ENCODE data around the gene KCNJ10.
"Not testable (repeated sequence)": the region's sequence is repeated elsewhere in the genome, so short reads cannot be mapped to it uniquely, and the experiment has no call there.

KCNJ10 gene

GRCh38 chr1:160053548-160054365 lies 16.2 kb downstream of the KCNJ10 start:
- DNase-seq: no peak

GRCh38 chr1:160052936-160053335 lies 17.0 kb downstream of the KCNJ10 start:
- no peak for DNase-seq

GRCh38 chr1:160050619-160051018 lies 19.3 kb downstream of the KCNJ10 start:
- no peak for DNase-seq

- not testable (repeated sequence) for DNase-seq
Measured at GRCh38 chr1:160050182-160050581, 19.8 kb downstream of the KCNJ10 start.

- DNase-seq: no peak
Measured at GRCh38 chr1:160049101-160049500, 20.9 kb downstream of the KCNJ10 start.

- no peak for DNase-seq
Measured at GRCh38 chr1:160048335-160048734, 21.6 kb downstream of the KCNJ10 start.

- no peak for DNase-seq
Measured at GRCh38 chr1:160047111-160047991, 22.6 kb downstream of the KCNJ10 start.

- DNase-seq: no peak
Measured at GRCh38 chr1:160046494-160047110, 23.4 kb downstream of the KCNJ10 start.

- no peak for DNase-seq
Measured at GRCh38 chr1:160045653-160046052, 24.3 kb downstream of the KCNJ10 start.

GRCh38 chr1:160043543-160043942 lies 26.4 kb downstream of the KCNJ10 start:
- DNase-seq: no peak

- no peak for DNase-seq
Measured at GRCh38 chr1:160040476-160040875, 29.5 kb downstream of the KCNJ10 start.

GRCh38 chr1:160032165-160032820 lies 37.7 kb downstream of the KCNJ10 start:
- DNase-seq: no peak

- peak; percentile 99 for DNase-seq
Measured at GRCh38 chr1:160031365-160032164, 38.4 kb downstream of the KCNJ10 start, which contains the start of gene PIGM. Gene PIGM (minus strand): TSS chr1:160031990. CDS start chr1:160031739, 251 bp downstream.

- no peak for DNase-seq
Measured at GRCh38 chr1:160030657-160031364, 39.1 kb downstream of the KCNJ10 start.

- no peak for DNase-seq
Measured at GRCh38 chr1:160028426-160028825, 41.5 kb downstream of the KCNJ10 start.

GRCh38 chr1:160025314-160025713 lies 44.6 kb downstream of the KCNJ10 start:
- no peak for DNase-seq

GRCh38 chr1:160024195-160024905 lies 45.6 kb downstream of the KCNJ10 start:
- no peak for DNase-seq

- DNase-seq: no peak
Measured at GRCh38 chr1:160022330-160023310, 47.3 kb downstream of the KCNJ10 start.

GRCh38 chr1:160021376-160022074 lies 48.4 kb downstream of the KCNJ10 start:
- no peak for DNase-seq

All from NCI-H2107 (cell line).